GM19099 (cell line): ENCODE measurements around the gene IDH3B.

Source experiments
- POLR2A ChIP-seq: IDR thresholded peaks from 3 replicates; pipeline ENCODE4 v1.6.1; 2011; ENCODE audit warnings: low read depth; ENCODE audit not compliant: insufficient read length; ENCODE audit errors: extremely low read depth

IDH3B gene

DNA sequence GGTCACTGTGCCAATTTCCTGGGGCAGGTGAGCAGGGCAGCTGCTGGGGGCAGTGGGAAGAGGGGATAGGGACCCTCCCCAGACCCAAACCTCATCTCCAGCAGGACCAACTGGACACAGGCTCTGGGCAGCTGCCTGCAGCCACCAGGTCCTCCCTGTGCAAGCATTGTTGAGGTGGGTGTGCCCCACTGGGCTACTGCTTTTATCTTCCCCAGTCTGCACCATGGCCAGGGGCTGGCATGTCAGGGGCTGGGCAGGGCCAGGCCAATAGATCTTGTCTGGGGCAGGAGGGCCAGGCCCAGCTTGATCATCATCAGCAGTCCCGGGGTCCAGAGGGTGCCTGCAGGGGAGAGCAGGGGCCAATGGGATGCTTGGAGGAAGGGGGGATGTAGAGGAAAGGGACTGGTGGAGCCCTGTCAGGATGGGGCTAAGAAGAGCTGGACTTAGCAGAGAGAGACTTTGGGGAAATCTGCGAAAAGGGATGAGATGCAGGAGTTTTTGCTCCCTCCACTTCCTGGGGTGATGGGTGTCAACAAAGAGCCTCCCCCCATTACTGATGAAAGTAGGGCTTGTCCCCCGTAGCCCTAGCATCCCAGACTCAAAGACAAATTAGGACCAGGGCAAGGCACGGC is 34.3 kb upstream of the IDH3B start:
- no peak for TF ChIP-seq POLR2A

DNA sequence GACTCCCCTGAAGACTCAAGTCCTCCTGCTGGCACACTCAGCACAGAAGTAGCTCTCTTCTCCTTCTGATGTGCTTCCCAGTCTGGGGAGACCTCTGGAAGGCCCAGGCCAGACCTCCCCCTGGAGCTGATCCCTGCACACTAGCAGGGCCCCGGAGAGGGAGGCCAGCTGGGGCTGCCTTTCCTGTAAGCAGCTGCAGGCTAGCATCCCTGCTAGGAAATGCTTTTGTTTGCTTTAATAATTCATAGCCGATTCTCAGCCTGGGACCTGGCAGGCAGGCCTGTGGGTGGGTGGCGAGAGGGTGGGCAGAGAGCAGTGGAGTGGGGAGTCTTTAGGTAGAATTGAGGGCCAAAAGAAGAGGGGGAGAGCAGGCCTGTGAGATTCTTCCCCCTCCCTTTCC is 33.8 kb upstream of the IDH3B start:
- no peak for TF ChIP-seq POLR2A

- no peak for TF ChIP-seq POLR2A
Observed at GRCh38 chr20:2696646-2697045, 32.6 kb upstream of the IDH3B start.

GRCh38 chr20:2695206-2695983 is 31.4 kb upstream of the IDH3B start:
- no peak for TF ChIP-seq POLR2A

- TF ChIP-seq POLR2A: no peak
Observed at GRCh38 chr20:2694519-2694918, 30.5 kb upstream of the IDH3B start.

- TF ChIP-seq POLR2A: no peak
Observed at GRCh38 chr20:2694008-2694471, 30.0 kb upstream of the IDH3B start.

GRCh38 chr20:2693286-2694007 is 29.4 kb upstream of the IDH3B start:
- TF ChIP-seq POLR2A: no peak

GRCh38 chr20:2692886-2693285 is 28.9 kb upstream of the IDH3B start:
- no peak for TF ChIP-seq POLR2A

DNA sequence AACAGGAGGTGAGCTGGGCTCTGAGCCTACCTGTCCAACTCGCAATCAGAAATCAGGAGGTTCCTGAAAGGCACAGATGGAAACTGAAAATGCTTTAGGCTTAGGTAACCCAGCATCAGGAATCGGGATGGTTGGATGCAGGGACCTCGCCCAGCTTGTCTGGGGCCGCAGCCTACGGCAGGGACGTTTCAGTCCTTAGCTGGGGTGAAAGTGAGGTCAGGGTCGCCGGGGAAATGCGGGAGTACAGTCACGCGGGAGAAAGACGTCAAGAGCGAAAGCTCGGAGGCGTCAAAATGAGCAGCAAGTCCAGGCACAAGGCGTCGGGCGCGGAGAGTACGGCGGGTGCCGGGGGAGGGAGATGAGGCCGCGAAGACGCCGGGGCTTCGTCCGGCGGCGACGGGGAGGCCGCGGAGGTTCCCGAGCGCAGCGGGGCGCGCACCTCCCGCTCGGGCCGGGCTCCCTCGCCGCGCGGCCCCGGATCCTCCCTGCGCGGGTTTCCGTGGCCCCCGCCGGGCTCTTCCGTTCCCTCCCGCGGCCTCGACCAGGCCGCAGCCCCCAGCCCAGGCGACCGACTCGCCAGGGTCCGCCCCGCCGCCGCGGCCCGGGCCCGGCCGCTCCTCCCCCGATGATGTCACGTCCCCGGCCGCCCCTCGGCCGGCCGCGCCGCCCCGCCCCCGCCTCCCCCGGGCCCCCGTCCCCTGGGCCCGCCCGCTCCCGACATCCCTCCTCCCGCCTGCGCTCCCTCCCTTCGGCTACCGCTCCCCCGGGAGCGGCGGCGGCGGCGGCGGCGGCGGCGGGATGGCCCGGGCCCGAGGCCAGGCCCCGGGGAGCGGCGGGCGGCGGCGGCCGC is 28.2 kb upstream of the IDH3B start, which contains the start of gene EBF4:
Gene EBF4 (plus strand): TSS at position 745 of the 850 bp plus-strand sequence. CDS start 866 bp downstream, outside the sequence.
- TF ChIP-seq POLR2A: no peak

GRCh38 chr20:2691663-2692035 is 27.6 kb upstream of the IDH3B start:
- TF ChIP-seq POLR2A: no peak

DNA sequence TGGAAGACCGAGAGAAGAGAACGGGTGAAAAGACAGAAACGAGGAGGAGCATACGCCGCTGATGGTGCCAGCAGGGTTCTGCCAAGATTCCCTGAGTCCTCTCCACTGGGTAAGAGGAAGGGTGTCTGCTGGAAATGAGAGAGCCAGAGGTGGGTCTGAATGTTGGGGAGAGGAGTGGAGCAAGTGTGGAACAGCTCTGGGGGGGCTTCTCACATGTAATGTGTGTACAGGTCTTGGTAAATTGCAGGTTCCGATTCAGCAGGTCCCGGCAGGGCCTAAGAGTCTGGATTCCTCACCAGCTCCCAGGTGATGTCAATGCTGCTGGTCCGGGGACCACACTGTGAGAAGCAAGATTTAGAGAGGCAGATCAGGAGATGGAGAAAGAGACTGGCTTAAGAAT is 27.1 kb upstream of the IDH3B start:
- no peak for TF ChIP-seq POLR2A

DNA sequence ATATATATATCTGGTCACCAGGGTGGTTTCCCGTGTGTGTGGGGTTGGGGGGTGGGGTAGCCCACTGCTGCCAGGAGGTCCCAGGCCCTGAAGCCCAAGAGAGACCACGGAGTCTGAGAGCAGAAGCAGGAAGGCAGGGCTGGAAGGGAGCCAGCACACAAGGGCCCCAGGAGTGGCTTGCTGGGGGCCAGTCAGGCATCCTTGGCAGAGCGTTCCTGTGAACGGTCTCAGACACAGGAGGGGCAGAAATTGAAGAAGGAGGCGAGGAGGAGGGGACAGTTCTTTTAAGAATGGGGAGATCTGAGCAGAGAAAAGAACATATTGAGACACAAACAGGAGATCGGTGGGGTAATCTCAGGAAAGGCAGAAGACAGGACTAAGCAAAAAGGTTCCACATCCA is 26.7 kb upstream of the IDH3B start:
- TF ChIP-seq POLR2A: no peak

DNA sequence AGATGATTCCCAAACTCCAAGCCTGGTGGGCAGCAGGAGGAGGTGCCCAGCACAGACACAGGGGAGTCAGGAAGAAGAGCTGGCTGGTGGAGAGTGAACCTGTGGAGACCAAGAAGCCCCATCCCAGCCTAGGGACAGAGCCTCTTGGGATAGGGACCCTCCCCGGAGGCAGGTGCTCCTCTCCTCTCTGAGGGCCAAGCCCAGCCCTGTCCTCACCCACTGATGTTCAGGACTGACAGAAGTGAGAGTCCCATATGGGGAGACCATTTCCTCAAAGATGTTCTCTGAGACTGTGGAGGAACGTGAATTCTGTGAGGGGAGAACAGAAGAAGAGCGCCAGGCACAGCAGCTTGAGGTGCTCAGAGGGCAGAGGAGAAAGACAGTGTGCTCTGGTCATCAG is 26.2 kb upstream of the IDH3B start:
- no peak for TF ChIP-seq POLR2A

DNA sequence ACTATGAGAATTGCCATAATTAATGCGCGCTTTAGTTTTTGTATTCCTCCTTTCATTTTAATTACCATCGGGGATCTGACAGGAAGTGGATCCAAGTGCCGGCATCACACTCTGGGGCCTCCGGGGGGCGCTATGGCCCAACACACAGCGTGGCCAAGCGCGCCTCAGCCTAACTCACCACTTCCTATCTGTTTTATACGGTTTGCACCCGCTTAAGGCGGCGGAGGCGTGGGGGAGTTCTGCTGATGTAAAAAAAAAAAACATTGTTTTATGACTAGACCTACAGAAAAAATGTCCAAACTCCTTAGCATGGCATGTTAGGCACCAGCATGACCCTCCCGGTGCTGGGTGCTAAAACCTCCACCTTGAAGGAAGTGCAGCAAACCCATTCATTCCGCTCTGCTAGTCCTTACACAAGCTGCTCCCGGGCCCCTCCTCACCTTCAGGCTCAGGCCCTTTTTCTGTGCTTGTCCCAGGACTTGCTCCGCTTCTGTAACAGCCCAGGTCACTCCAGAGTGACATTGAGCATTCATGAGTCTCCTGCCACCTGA is 24.1 kb upstream of the IDH3B start:
- no peak for TF ChIP-seq POLR2A

- no peak for TF ChIP-seq POLR2A
Observed at GRCh38 chr20:2687514-2687913, 23.5 kb upstream of the IDH3B start.

- no peak for TF ChIP-seq POLR2A
Observed at GRCh38 chr20:2680046-2680445, 16.0 kb upstream of the IDH3B start.
